HG02884 (cell line): ENCODE measurements around the gene TACC3.

Source experiments
- ATAC-seq: cut with Tn5 transposase; IDR thresholded peaks from one replicate; pipeline ENCODE4 v1.9.1; 2021; ENCODE audit warnings: mild to moderate bottlenecking, moderate library complexity; ENCODE audit not compliant: unreplicated experiment

Gene TACC3

DNA sequence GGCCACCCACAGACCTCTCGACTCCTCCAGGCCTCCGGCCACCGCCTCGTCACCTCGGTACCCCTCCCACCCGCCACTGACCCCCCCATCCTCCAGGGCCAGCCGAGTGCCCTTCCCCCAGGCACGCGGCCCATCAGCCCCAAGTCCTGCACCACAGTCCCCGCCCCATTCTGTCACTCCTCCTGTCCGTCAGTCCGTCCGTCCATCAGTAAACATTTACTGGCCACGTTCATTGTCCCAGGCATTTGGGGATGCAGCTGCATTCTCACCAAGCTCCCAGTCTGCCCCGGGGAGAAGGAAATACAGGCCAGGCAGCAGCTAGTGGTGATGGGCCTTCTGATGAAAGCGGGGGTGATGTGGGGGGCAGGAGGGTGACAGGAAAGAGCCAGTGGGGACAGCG, 36.5 kb downstream of the TACC3 start:
- no peak for ATAC-seq

DNA sequence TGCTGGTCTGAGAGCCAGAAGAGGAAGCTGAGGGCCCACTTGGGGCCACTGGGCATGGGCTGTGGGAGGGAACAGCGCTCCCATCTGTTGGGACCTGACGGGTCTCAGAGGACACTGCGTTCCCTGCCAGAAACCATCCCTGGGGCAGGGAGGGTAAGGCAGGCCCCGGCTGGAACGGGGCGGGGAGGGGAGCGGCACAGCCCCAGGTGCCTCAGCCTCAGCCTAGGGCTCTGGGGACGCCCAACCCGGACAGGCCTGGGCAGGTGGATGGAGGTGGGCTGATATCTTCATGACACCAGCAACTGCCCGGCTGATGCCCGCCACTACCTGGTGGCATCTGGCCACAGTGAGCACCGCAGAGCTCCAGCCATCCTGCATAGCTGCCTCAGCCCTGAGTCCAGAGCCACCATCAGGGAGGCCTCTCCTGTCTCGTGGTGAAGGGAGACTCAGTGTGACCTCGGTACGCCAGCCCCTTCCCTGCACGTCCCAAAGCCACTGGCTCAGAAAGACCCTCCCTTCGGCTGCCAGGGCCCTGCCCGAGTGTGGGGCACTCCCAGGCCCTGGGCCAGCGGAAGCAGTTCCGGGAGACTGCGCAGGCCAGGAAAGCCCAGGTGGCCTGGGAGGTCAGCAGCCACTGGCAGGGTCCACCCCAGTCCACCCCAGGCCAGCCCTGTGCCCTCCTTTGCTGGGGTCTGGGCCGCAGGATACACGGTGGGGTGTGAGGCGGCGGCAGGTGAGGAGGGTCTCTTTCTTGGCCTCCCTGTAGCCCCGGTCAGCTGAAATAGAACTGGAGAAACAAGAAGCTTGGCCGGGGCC, 37.2 kb downstream of the TACC3 start:
- no peak for ATAC-seq

DNA sequence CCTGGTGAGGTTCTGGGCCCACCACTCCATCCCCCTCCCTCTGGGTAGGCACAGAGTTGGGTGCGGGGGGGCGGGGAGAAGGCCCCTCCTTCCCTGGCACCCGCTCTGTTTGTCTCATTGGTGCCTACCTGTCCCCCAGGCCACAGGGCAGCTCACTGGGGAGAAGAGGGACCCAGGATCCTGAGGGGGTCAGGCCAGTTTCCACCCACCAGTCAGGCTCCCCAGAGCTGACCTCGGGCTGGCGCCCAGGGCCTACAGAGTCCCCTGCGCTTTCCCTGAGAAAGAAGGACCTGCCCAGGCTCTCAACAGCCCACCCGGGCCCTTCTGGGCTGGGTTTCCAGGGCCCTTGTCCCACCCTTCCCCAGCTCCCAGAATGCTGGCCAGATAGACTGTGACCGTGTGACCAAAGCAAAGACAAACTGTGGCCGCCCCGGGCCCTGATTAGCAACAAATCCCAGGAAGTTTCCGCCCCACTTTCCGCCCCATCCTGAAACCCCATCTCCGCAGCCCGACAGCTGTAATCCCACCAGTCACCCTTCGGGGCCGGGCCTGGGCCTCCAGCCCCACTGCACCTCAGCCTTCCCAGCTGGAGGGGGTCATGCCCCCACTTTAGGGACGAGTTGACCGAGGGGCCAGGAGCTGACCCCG, 38.0 kb downstream of the TACC3 start:
- ATAC-seq = no peak

DNA sequence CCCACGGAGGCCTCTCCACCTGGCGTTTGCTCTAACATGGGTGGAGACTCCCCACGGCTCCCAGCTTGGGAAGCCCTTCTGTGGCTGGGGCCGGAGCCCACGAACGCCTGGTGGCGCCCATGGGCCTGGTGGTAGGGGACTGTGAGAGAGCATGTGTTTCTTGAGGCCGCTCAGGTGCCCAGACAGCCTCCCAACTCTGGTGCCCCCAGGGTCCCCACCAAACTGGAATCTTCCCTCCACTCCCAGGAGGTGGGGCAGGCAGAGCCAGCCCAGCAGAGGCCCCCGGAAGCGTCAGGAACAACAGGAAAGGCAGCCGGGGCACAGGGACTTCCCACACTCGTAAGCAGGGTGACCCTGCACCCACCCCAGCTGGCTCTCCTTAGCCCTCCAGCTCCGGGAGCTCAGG, 38.5 kb downstream of the TACC3 start:
- ATAC-seq = no peak

DNA sequence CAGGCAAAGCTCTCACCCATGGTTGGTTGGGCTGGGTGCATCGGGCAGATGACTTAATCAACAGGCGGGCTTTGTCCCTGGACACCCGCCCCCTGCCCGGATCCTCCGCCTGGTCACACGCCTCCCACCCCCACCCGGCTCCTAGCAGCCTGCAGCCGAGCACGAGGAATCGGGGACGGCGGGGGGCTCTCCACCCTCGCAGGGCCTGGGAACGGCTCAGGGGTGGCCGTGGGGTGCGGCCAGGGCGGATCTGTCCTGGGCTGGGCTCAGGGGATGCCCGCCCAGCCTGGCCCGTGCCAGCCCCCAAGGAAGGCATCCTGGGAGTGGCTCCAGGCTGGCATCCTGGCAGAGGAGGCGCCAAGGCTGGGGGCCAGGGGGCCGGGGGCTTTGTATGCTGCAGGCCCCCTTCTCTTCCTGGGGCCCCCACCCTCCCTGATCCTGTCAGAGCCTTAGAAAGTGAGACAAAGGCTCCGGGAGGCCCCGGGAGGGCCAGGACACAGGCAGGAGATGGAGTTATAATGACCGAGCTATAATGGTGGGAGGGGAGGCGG, 39.3 kb downstream of the TACC3 start:
- ATAC-seq = no peak

DNA sequence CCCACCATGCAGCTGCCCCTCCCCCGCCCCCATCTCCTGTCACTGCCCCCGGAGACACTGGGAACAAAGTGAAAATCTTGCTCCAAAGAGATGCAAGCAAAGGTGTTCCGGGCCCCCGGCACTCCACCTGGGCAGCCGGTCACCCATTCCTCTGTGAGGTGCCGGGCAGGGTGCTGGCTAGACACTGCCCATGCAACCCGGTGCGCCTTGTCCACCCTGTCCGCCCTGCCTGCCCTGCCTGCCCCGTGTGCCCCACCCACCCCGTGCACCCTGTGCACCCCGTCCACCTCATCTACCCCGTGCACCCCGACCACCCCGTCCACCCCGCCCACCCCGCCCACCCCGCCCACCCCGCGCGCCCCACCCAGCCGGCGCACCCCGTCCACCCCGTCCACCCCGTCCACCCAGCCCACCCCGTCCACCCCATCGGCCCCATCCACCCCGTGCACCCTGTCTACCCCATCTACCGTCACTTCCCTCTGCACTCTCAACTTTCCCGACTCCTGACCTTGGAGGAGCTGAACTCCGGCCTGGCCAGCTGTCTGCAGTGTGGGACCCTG, 39.9 kb downstream of the TACC3 start:
- ATAC-seq = no peak

DNA sequence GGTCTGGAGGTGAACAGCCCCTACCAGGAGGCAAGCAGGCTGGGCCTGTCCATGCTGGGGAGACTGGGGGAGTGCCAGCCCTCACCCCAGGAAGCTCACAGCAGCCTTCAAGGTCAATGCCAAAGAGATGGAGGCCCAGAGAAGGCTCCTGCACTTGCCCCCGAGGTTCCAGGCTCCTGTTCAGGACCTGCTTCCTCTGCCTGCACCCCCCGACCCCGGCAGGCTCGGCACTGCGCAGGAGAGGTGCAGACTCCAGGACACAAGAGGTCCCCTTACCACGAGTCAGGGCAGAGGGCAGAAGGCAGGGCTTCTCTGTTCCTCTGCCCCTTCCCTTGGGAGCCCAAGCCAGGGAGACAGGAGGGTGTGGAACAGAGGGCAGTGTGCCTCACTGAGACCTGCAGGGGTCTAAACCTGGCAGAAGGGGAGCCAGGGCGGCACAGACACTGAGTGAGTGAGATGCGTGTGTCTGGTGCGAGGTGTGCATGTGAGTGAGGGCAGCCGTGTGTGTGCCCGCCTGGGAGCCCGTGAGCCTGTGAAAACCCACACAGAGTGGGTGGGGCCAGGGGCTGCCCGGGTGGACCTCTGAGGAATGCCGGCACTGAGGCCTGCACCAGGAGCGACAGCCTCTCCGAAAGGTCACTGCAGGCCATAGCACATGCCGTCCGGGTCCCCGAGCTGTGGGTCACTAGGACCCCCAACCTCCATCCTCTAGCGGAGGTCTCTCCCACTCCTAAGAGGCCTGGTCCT, 41.1 kb downstream of the TACC3 start:
- ATAC-seq = no peak

DNA sequence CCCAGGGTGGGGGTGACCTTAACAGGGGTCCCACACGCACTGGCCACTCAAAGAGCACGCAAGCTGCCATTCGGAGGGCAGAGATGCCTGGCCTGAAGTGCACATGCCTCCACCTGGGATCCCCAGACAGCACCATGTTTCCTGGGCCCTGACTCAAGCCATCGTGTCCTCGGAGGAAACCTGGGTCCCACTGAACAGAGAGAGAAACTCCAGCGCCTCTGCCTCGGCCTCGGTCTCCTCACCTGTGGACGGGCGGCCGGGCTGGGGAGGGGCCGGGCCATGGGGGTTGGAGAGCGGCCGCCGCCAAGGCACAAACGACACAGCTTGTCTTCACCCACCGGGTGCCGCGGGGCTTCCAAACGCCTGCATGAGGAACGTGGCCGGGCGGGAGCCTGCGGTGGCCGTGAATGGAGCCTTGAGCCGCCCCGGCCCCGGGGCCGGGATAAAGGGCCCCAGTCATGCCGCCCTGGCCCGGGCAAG, 41.8 kb downstream of the TACC3 start:
- no peak for ATAC-seq

DNA sequence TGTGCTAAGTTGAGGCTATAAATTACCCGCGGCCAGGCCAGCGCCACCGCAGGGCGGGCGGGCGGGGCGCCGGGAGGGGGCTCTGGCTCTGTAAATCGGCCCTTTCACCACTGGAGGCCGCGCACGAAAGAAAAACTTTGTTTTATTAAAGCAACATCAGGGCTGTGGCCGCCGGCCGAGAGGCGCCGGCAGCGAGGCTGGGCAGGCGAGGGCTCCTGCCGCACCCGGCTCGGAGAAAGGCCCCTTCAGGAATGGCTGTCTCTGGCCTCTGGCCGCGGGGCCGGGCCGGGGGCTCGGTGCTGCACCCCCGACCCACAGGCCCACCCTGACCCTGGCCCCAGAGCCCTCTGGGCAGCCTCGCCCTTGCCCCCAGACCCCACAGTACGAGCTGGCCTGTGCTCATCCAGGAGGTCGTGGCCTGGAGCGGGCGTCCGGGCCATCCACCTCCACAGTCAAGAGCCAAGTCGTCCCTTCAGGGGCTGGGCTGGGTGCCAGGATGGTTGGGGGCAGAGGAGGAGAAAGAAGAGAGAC, 42.3 kb downstream of the TACC3 start:
- ATAC-seq = no peak

DNA sequence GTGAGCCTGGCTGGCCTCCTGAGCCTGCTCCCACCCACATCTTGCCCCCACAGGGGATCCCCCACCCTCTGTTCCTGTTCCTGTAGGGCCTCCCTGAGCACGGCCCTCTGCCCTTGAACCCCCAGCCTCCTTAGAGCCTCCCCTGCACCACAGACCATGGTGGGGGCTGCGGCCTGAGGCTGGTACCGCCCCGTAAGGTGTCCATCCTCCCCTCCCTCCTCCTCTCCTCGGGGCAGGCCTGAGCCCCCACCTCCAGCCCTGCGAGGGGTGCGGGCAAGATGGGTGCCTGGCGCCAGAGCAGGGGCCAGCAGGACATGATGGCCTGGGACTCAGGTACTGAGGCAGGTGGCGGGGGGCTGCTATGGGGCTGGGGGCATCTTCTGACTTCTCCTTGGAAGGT, 43.3 kb downstream of the TACC3 start:
- ATAC-seq = no peak

DNA sequence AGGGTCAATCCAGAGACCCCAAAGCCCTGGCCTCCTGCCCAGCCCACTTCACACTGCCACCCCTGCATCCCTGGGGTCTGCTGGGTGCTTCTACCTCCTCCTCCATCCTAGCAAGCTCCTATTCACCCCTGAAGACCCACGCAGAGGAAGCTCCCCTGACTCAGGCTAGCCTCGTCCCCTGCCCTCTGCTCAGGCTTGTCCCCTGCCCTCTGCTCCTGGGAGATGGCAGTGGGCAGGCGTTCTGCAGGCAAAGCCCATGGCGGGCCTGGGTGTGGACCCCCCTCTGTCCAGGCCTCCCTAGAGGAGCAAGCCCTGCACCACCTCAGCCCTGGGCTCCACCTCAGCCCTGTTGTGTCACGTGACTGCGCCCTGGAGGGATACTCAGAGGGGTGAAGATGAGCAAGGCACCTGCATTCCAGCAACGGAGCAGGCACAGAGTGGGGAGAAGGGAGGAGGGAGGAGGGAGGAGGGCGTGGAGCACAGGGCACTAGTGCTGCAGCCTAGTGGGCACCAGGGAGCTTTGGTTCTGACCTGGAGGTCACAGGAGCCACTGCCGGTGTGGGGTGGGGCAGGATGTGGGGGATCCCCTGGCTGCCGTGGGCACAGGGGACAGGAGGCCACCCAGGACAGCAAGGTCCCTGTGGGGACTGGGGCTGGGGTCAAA, 44.2 kb downstream of the TACC3 start:
- no peak for ATAC-seq

DNA sequence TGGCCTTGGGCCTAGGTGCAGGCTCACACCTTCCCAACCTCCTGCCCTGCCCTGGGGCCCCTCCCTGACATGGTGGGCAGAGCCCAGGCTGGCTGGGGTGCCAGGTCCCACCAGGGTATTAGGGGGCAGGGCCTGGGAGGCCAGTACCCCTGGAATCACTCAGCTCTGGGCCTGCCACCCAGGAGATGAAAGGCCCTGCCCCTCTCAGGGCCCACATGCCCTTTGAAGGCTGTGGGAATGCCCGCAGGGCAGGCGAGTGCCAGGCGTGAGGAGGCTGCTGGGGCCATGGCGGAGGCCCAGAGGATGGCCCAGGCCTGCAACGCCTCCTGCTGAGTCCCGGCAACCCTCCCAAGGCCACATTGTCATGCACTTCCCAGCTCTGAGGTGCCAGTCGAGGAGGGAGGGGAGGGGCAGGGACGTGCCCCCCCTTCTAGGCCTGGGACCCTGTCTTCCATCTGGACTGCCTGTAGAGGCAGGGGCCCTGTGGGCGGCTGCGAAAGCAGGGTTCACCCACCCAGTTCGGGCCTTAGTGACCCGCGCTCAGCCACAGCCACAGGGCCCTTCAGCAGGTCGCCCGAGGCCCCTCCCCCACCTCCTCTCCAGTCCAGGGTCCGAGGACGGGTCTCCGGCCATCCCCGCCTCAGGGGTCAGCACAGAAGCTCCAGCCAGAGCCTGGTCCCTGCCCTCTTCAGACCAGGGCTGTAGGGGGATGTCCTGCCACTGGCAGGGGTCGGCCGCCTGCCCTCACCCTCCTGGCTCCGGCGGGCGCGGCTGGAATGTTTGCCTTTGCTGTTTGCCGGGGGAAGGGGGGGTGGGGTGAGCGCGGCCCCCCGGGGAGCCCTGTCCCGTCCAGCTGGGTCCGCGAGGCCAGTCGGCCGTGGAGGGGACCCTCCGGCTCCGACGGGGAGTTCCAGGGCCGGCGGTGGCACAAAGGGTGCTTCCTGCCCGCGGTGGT, 45.1 kb downstream of the TACC3 start:
- no peak for ATAC-seq

DNA sequence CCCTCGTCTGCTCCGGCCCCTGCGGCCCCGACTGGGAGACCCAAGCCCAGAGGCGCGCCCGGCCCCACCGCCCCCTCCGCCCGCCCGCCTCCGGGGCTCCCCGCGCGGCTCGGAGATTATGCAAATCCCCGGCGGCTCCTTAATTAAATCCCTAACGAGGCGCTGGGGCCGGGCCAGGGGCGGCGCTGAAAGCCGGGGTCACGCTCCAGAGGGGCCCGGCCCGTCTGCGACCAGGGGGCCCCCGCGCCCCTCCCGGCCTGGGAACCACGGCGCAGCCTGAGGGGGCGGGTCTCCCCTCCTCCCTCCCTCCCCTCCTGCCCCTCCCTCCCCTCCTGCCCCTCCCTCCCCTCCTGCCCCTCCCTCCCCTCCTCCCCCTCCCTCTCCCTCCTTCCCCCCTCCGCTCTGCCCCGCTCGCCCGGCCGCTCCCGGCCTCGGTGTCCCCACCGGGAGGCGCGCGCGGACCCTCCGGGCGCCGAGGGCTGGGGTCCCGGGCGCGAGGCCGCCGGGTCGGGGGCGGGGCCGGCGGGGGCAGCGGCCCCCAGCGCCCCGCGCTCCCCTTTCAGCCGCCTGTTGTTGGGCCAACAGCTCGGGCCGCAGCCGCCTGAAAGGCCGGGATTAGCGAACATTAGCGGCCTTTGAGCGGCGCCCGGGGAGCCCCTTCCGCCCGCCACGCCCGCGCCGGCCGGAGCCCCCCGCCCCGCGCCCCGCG, 45.9 kb downstream of the TACC3 start:
- ATAC-seq = no peak

DNA sequence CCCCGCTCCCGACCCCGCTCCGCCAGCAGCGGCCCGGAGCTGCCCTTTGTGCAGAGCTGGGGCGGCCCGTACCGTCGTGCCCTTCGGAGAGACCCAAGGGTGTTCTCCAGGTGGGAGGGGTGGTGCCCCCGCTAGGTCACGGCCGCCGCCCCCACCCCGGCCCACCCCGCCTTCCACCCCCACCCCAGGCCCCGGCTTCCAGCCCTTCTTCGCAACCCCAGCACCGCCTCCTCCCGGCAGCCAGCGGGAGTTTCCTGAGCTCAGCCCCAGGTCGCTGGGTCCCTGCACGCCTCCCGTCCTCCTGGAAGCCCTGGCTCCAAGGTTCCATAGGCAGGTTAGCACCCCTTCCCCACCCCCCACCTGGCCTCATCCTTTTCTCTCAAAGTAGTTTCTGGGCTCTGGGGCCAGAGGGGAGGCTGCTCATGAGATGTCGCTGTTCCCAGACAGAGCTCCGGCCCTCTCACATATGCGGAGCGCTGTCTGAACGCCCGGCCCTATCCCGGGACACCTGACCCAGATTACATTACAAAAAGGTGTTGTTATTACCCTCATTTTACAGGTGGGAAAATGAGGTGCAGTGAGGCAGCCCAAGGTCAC, 46.5 kb downstream of the TACC3 start:
- ATAC-seq = no peak

DNA sequence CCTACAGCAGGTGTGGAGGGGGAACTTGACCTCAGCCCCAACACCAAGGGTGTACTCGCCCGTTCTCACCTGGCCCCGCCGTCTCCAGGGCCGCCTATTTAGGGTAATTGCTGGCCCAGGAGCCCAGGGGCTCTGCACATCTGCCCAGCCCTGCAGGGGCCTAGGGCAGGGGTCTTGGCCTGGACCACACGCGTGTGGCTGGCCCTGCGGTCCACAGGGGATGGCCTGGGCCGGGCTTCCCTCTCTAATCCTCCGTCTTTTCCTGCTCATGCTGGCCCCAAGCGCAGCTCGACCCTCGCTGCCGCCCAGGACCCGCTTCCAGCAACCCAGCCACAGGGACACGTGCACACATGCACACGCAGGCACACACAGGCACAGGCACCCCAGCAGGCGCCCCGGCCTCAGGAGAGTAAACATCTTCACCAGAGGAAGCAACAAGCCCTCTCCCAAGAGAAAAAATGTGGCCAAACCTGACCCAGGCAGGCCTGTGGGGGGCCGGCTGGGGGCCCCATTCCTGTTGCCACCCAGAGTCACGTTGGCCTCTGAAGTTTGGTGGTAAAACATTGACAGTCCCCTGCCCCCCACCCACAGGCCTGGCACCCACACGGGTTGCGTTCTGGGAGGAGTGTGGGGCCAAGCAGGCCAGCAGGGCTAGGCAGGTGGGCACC, 47.2 kb downstream of the TACC3 start:
- no peak for ATAC-seq

DNA sequence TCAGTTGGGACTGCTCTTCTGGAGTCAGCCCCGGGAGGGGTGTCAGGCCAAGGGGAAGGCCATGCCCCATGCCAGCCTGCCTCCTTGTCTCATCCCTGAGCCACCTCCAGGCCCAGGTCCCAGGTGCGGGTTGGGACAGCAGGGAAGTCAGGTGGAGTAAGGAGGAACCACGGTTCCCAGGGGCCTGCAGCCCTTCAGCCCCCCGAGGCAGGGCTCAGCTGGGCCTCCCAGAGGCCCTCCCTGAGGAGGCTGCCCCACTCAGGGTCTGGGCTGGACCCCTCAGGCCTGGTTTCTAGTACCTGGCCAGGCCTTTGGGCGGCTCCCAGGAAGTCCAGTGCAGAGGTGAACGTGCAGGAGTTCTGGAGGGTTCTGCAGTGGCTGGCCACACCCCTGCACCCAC, 48.4 kb downstream of the TACC3 start:
- ATAC-seq = no peak

DNA sequence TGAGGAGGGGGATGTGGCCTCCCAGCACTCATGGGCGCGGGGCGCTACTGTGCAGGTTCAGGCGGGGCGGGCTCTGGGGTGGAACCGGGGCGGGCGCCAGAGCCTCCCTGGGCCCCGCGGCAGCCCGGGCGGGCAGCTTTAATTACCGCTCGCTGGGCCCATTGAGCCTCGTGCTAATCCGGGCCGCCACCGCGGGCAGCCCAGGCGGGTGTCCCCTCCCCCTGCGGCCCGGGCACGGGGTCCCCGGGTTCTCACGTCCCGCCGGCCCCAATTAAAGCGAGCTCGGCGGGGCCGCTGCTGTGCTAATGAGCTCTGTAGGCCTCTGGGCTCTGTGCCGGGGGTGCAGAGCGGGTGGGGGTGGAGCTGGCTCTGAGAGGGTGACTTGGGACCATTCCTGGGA, 48.9 kb downstream of the TACC3 start:
- ATAC-seq = no peak

DNA sequence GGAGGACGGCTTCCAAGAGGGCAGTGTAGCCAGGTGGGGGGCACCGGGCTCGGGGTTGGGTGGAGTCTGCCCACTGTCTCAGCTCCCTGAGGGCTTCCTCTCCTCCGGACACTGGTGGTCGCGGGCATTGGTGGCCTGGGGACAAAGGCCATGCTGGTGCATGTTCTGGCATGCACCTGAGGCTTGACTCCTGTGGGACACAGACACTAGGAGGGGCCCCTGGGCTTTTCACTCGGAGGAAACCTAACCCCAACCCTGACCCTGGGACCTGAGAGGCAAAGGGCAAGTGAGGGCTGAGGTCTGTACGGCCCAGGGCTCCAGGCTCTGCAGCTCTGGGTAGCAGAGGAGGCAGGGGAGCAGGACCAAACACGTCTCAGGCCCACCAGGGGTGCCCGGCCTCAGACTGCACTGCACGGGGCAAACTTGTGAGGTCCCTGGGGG, 49.5 kb downstream of the TACC3 start:
- ATAC-seq = no peak
